Common myeloid progenitor, CD34-positive (primary cell): Measurements from ENCODE around the gene RAB4B.

Experiments
- CTCF ChIA-PET: fragments of 350-600 bp; sonication (Branson Sonifier 250); formaldehyde crosslinking; loops from one replicate; lab custom pipeline; 2021; ENCODE audit warnings: antibody characterized with exemption; lab: Charles Lee
- POLR2A ChIA-PET: fragments of 350-600 bp; sonication (Branson Sonifier 250); formaldehyde crosslinking; loops from one replicate; lab custom pipeline; 2021; ENCODE audit warnings: antibody characterized with exemption; lab: Charles Lee
- DNase-seq, 3 donors: peaks; one replicate each; pipeline versions ENCODE4 v3.0.0 to v3.0.0-alpha.2; 2013
- H3K27ac ChIP-seq, 2 experiments: 1 replicate in 1 of 2; 2 replicates in 1 of 2; pipeline ENCODE4 v1.7.0; 2013; ENCODE audit warnings: inconsistent platforms in 2 of 2, low read length in 2 of 2, mild to moderate bottlenecking in 2 of 2, low read depth in 1 of 2, moderate library complexity in 1 of 2; ENCODE audit not compliant: severe bottlenecking in 2 of 2, insufficient read depth in 1 of 2, poor library complexity in 1 of 2
- H3K27me3 ChIP-seq, 5 experiments: replicated peaks in 2 of 5; 1 replicate in 3 of 5; 2 replicates in 2 of 5; pipeline versions ENCODE4 v1.6.1 to v1.7.0; 2013; ENCODE audit warnings: low read length in 4 of 5, mild to moderate bottlenecking in 2 of 5, moderate library complexity in 2 of 5, inconsistent platforms in 1 of 5; ENCODE audit not compliant: insufficient read depth in 5 of 5, control insufficient read depth in 4 of 5
- H3K36me3 ChIP-seq, 4 experiments: 1 replicate in 2 of 4; 2 replicates in 2 of 4; pipeline versions ENCODE4 v1.6.1 to v1.7.0; 2013; ENCODE audit warnings: low read length in 3 of 4, control low read depth in 1 of 4, mild to moderate bottlenecking in 1 of 4; ENCODE audit not compliant: control insufficient read depth in 4 of 4, insufficient read depth in 4 of 4
- H3K4me1 ChIP-seq, 4 experiments: 1 replicate in 3 of 4; 2 replicates in 1 of 4; pipeline versions ENCODE4 v1.6.1 to v1.7.1; 2013; ENCODE audit warnings: low read length in 3 of 4, mild to moderate bottlenecking in 3 of 4, control low read depth in 1 of 4, inconsistent platforms in 1 of 4, moderate library complexity in 1 of 4; ENCODE audit not compliant: control insufficient read depth in 4 of 4, insufficient read depth in 4 of 4; ENCODE audit errors: control extremely low read depth in 1 of 4
- H3K4me3 ChIP-seq, 7 experiments: 1 replicate in 4 of 7; 2 replicates in 3 of 7; pipeline versions ENCODE4 v1.5.1 to v1.7.0; 2013; ENCODE audit warnings: mild to moderate bottlenecking in 7 of 7, low read length in 6 of 7, moderate library complexity in 6 of 7, inconsistent platforms in 2 of 7, low read depth in 2 of 7, control low read depth in 1 of 7; ENCODE audit not compliant: insufficient read depth in 4 of 7, control insufficient read depth in 1 of 7; ENCODE audit errors: extremely low read depth in 1 of 7
- H3K9me3 ChIP-seq, 5 experiments: 1 replicate in 4 of 5; 2 replicates in 1 of 5; pipeline versions ENCODE4 v1.6.1 to v1.7.1; 2013; ENCODE audit warnings: low read length in 4 of 5, mild to moderate bottlenecking in 2 of 5, inconsistent platforms in 1 of 5, low read depth in 1 of 5, moderate library complexity in 1 of 5; ENCODE audit not compliant: control insufficient read depth in 4 of 5, insufficient read depth in 2 of 5; ENCODE audit errors: control extremely low read depth in 1 of 5
- WGBS: methylation state at CpG from one replicate; pipeline ENCODE4 v1.1.5; 2013; ENCODE audit not compliant: insufficient coverage; 5-methylcytosine and 5-hydroxymethylcytosine counted together

The RAB4B gene

DNA sequence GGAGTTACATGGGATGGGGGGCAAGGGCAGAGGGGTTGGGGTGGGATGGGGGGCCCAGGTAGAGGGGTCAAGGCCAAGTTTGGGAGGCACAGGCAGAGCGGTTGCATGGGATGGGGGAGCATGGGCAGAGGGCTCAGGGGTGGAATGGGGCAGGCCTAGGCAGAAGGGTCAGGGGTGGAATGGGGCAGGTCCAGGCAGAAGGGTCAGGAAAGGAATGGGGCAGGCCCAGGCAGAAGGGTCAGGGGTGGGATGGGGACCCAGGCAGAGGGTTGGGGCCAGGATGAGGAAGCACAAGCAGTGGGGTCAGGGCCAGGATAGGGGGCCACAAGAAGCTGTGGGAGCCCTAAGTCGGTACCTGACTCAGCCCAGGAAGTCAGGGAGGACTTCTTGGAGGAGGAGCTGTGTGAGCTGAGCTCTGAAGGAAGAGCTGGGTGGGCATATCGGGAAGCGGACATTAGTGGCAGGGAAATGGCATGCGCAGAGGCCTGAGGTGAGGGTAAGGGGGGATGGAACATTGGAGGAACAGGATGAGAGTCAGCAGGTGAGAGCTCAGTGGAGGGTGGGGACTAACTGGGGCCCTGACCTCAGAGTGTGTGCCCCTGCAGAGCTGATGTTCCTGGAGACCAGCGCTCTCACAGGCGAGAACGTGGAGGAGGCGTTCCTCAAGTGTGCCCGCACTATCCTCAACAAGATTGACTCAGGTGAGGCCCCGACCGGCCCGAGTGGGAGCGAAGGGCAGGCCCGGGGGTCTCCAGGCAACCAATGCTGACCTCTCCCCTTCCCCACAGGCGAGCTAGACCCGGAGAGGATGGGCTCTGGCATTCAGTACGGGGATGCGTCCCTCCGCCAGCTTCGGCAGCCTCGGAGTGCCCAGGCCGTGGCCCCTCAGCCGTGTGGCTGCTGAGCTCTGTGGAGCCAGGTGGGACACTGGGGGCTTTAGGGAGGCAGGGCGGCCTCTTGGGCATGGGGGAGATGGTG lies 8.3 kb downstream of the RAB4B start:
- Histone ChIP-seq H3K9me3 (no peaks in the 10 kb centered on the region), H3K27me3 (no peaks in the 10 kb centered on the region), H3K4me1 (no peaks in the 10 kb centered on the region), H3K27ac (no peak overlapping the region), H3K4me3 (no peak overlapping the region), H3K36me3 (peaks cover 4 to 27% (median 14%) of the 10 kb centered on the region in 4 experiments)
- DNase-seq, result no peak
- CTCF ChIA-PET, result interaction anchor here (0.5 to 2.1 kb wide), 6 partner anchors 9 to 151 kb away, joined by 3 to 5 read pairs (median 3); partner anchors contain the start of gene RAB4B
- 95% methylated on average over 18 of the region's 25 CpGs for WGBS
- POLR2A ChIA-PET, result interaction anchor here (0.6 kb wide), 1 partner anchor 127 kb away, joined by 3 read pairs; no protein-coding TSS in a partner anchor

- CTCF ChIA-PET, result no interaction called here
- POLR2A ChIA-PET, result no interaction called here
- Histone ChIP-seq H3K27ac (no peak overlapping the region), H3K36me3 (peaks cover 1 to 21% (median 14%) of the 10 kb centered on the region in 4 experiments), H3K27me3 (no peaks in the 10 kb centered on the region), H3K4me1 (no peaks in the 10 kb centered on the region), H3K4me3 (no peak overlapping the region), H3K9me3 (no peaks in the 10 kb centered on the region)
- WGBS, result 100% methylated on average over 7 of the region's 7 CpGs
- no peak for DNase-seq
Measured at GRCh38 chr19:40791349-40791748, 13.3 kb downstream of the RAB4B start.

DNA sequence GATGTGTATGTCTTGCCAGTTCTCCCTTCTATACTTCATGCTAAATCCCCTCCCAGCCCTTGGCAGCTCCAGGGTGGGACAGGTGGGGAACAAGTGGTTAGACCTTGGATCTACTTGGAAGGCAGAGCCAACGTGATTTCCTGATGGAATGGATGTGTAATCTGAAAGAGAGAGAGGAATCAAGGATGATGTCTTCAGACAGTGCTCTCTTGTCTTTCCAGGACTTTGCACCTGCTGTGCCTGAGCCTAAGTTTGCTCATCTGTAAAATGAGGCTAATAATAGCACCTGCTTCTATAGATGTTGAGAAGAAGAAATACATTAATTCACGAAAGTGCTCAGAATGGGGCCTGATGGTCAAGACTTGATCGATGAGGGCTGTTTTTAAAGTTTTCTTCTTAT lies 13.9 kb downstream of the RAB4B start:
- Histone ChIP-seq H3K27me3 (no peaks in the 10 kb centered on the region), H3K4me1 (no peaks in the 10 kb centered on the region), H3K4me3 (no peak overlapping the region), H3K27ac (no peak overlapping the region), H3K36me3 (peaks cover 0 to 18% (median 9%) of the 10 kb centered on the region in 4 experiments), H3K9me3 (no peaks in the 10 kb centered on the region)
- WGBS, result 100% methylated on average over 2 of the region's 3 CpGs
- ChIA-PET POLR2A (no interaction called here), CTCF (no interaction called here)
- DNase-seq, result no peak

GRCh38 chr19:40797166-40797962 lies 19.3 kb downstream of the RAB4B start:
- WGBS, result 100% methylated on average over 6 of the region's 14 CpGs
- no peaks in the 10 kb centered on the region for H3K27me3 ChIP-seq
- ChIA-PET POLR2A (interaction anchor here (1.5 to 3.2 kb wide), 2 partner anchors 20 to 47 kb away, joined by 6 to 28 read pairs; partner anchors contain the start of genes ACTMAP, RAB4B and SNRPA), CTCF (interaction anchor here (0.6 to 3.5 kb wide), 5 partner anchors 10 to 139 kb away, joined by 3 to 25 read pairs (median 3); partner anchors contain the start of gene RAB4B)
- H3K4me3 ChIP-seq, result peak overlapping the region in 5 of 7 experiments; percentile 71 to 93 (median 77)
- H3K9me3 ChIP-seq, result no peaks in the 10 kb centered on the region
- H3K4me1 ChIP-seq, result peaks cover 8 to 39% (median 36%) of the 10 kb centered on the region in 4 experiments
- peaks cover 0 to 25% (median 17%) of the 10 kb centered on the region in 4 experiments for H3K36me3 ChIP-seq
- no peak for DNase-seq
- H3K27ac ChIP-seq, result peak overlapping the region in 1 of 2 experiments; percentile 90

GRCh38 chr19:40797963-40798682 lies 20.1 kb downstream of the RAB4B start:
- WGBS, result 6% methylated on average over 15 of the region's 28 CpGs
- H3K4me1 ChIP-seq, result peaks cover 8 to 47% (median 44%) of the 10 kb centered on the region in 4 experiments
- no peaks in the 10 kb centered on the region for H3K9me3 ChIP-seq
- ChIA-PET CTCF (interaction anchor here (1.0 to 3.5 kb wide), 5 partner anchors 9 to 134 kb away, joined by 3 to 25 read pairs (median 5); partner anchors contain the start of gene RAB4B), POLR2A (interaction anchor here (1.5 to 3.2 kb wide), 2 partner anchors 20 to 47 kb away, joined by 6 to 28 read pairs; partner anchors contain the start of genes ACTMAP, RAB4B and SNRPA)
- H3K27ac ChIP-seq, result peak overlapping the region; percentile 59 to 90
- DNase-seq, result peak; percentile 87 to 93 (median 91)
- peak overlapping the region; percentile 11 to 93 (median 73) for H3K4me3 ChIP-seq
- peaks cover 0 to 25% (median 19%) of the 10 kb centered on the region in 4 experiments for H3K36me3 ChIP-seq
- no peaks in the 10 kb centered on the region for H3K27me3 ChIP-seq
